ENCODE data around the gene PRSS36. TPM values are rescaled to one million over a fixed set of nuclear protein-coding genes. Genes with fewer than 3 reads are reported as not detected.

Gene PRSS36
- total and polyA plus RNA-seq, 9 of the 15 experiments (the other 6 are each of a cell fraction or from before 2014, with no cell fraction given) = 0.09 to 1.2 (median 0.54) TPM; not detected in 2

DNA sequence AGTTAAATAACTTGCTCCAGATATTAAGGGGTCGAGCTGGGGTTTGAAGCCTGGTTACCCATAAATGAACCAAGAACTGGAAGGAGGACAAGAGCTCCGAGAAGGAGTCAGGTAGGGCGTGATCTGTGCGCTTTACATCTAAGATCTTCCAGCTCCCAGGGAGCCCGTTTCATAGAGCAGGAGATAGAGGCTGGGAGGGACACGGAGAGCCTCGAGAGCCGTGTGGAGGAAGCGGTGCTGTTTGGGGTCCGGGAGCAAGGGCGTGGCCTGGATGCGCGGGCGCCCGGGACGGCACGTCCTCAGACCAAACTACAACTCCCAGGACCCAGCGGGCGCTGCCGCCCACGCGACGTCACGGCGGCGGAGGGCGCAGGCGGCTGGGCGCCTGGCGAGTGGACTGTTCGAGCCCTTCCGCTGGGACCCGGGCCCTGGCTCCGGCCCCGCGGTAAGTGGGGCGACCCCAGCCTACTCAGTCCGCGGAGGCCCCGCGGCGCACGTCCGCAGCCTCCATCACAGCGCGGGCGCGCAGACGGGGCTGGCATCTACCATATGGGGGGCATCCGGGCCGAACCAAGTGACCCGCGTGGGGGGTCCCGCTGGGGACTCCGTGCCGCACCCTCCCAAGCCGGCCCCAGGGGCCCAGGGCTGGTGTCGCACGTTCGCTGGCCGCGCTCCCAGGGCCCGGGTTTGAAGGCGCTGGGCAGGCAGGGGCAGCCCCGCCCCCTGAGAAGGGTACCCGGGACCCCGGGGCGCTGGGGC, 41.7 kb downstream of the PRSS36 start, which contains the start of gene BCKDK (continued):
- TF ChIP-seq, protein P1, sequence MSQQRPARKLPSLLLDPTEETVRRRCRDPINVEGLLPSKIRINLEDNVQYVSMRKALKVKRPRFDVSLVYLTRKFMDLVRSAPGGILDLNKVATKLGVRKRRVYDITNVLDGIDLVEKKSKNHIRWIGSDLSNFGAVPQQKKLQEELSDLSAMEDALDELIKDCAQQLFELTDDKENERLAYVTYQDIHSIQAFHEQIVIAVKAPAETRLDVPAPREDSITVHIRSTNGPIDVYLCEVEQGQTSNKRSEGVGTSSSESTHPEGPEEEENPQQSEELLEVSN (IDR thresholded peaks at IDR 0.05; ENCODE audit: borderline replicate concordance in 1 of 2, extremely low read depth in 1 of 2, insufficient read depth in 1 of 2, insufficient read length in 1 of 2, low read depth in 1 of 2, low read length in 1 of 2, poor library complexity in 1 of 2, severe bottlenecking in 1 of 2) = peak; percentile 42 to 56
- TF ChIP-seq RBFOX2 (IDR thresholded peaks at IDR 0.05; ENCODE audit: low read depth, low read length) = peak; percentile 74
- no peak for TF ChIP-seq ZNF76 (CRISPR knock-in tag; IDR thresholded peaks at IDR 0.05; ENCODE audit: borderline replicate concordance)

DNA sequence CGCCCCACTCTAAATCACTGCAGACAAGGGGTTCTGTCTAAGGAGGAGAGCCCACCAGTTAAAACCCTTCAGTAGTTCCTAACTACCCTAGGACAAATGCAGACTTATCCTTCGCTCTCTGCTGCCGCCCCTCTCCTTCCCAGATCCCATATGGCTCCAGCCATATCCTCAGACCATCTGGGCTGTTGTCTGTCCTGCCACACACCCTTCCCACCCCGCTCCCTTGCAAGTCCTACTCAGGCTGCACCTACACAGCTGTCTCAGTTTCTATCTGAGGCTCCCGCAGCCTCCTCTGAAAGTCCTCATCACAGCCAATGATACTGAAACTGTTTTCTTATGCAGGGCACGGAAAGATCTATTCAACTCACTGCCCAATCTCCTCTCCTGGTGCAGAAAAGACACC, 42.4 kb downstream of the PRSS36 start:
- no peaks in the 10 kb centered on the region for H3K27me3 ChIP-seq (ENCODE audit: control insufficient read depth in 2 of 2, insufficient read depth in 2 of 2, low read length in 2 of 2)
- H3K36me3 ChIP-seq (ENCODE audit: control insufficient read depth, insufficient read depth, low read length) = peaks cover 34% of the 10 kb centered on the region; the same call in 2 of the 3 replicates
- H3K9ac ChIP-seq (ENCODE audit: insufficient read depth in 1 of 2, low read depth in 2 of 2, low read length in 2 of 2) = no peak overlapping the region
- no peak for TF ChIP-seq MCM5 (IDR thresholded peaks at IDR 0.05; ENCODE audit: low read depth)
- TF ChIP-seq, protein P2, sequence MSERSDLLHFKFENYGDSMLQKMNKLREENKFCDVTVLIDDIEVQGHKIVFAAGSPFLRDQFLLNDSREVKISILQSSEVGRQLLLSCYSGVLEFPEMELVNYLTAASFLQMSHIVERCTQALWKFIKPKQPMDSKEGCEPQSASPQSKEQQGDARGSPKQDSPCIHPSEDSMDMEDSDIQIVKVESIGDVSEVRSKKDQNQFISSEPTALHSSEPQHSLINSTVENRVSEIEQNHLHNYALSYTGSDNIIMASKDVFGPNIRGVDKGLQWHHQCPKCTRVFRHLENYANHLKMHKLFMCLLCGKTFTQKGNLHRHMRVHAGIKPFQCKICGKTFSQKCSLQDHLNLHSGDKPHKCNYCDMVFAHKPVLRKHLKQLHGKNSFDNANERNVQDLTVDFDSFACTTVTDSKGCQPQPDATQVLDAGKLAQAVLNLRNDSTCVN (CRISPR knock-in tag; IDR thresholded peaks at IDR 0.05) = no peak
- 0 out of 2 replicates have a peak, but pooled peaks have one; percentile 3 for TF ChIP-seq EP400 (IDR thresholded peaks at IDR 0.05)
- no peaks in the 10 kb centered on the region for H4K20me1 ChIP-seq (replicated peaks; ENCODE audit: control insufficient read depth, insufficient read depth, low read length)
- no TSS peak for BruUV-seq (replicated peaks)
- no peaks in the 10 kb centered on the region for H3K9me1 ChIP-seq (ENCODE audit: control insufficient read depth, insufficient read depth, low read length)
- no peaks in the 10 kb centered on the region for H3K9me3 ChIP-seq (replicated peaks; ENCODE audit: control insufficient read depth, insufficient read depth, low read depth, low read length)
- ATAC-seq = no peak
- FAIRE-seq = peak; percentile 48
- intact Hi-C loops (cut with micrococcal nuclease) (loop anchor here (5.0 kb wide), 1 partner anchor 35 kb away; no protein-coding TSS in a partner anchor), in situ Hi-C loops (cut with MboI) (no loop called here)
- DNase-seq (ENCODE audit: extremely low read depth in 1 of 4, low spot score in 3 of 4) = no peak
- H3K27ac ChIP-seq (ENCODE audit: extremely low read depth, low read depth, low read length) = no peak overlapping the region
- H3K79me2 ChIP-seq (ENCODE audit: control insufficient read depth, insufficient read depth, low read length) = peaks cover 13% of the 10 kb centered on the region
- ChIA-PET CTCF (ENCODE audit: low intra/inter-chr PET ratio) (no interaction called here), POLR2A (interaction anchor here (0.9 to 1.6 kb wide), 3 partner anchors 10 to 73 kb away, joined by 3 to 6 read pairs (median 4); partner anchors contain the start of genes FUS and KAT8)
- H2AFZ ChIP-seq (ENCODE audit: low read depth, low read length) = peak overlapping the region; percentile 99
- H3K4me1 ChIP-seq (replicated peaks in 1 of 2; ENCODE audit: control insufficient read depth in 2 of 2, insufficient read depth in 2 of 2, low read length in 2 of 2) = peaks cover 8 to 36% of the 10 kb centered on the region in 2 experiments
- no peak overlapping the region for H3K4me3 ChIP-seq
- H3K4me2 ChIP-seq (ENCODE audit: insufficient read depth, low read length) = peak overlapping the region; percentile 81
- 76% methylated on average over 5 of the region's 6 CpGs for WGBS (ENCODE audit: insufficient coverage, low coverage, missing lambda C conversion rate)

All from K562 (cell line).